Measurements from ENCODE around the gene ANAPC15. TPM values are rescaled to one million over a fixed set of nuclear protein-coding genes. Genes with fewer than 3 reads are reported as not detected.
A peak's percentile ranks its signal among the peaks of the same experiment; 100 is the strongest.

The ANAPC15 gene
- polyA plus RNA-seq, 1 of the 3 experiments (the other 2 are of a cell fraction): 92.3 TPM

GRCh38 chr11:72123117-72123653 lies 10.7 kb upstream of the ANAPC15 start:
- Histone ChIP-seq H3K4me1 (ENCODE audit: control insufficient read depth in 1 of 2, insufficient read depth in 2 of 2, low read depth in 1 of 2, low read length in 1 of 2) (no peaks in the 10 kb centered on the region), H3K27ac (ENCODE audit: low read depth in 2 of 2, low read length in 1 of 2) (no peak overlapping the region), H3F3A (replicated peaks; ENCODE audit: insufficient read depth) (no peaks in the 10 kb centered on the region), H3K79me2 (ENCODE audit: insufficient read depth) (no peaks in the 10 kb centered on the region), H3K9ac (no peak overlapping the region), H3K9me2 (no peaks in the 10 kb centered on the region), H3K4me3 (ENCODE audit: low read depth in 2 of 2, low read length in 1 of 2) (no peak overlapping the region), H3K36me3 (replicated peaks in 1 of 2; ENCODE audit: control insufficient read depth in 1 of 2, insufficient read depth in 2 of 2, low read length in 1 of 2) (no peaks in the 10 kb centered on the region), H3K9me3 (peaks cover 5% of the 10 kb centered on the region; the same call in 1 of the 2 replicates), H2AFZ (ENCODE audit: low read depth) (no peak overlapping the region), H3K27me3 (ENCODE audit: insufficient read depth) (no peaks in the 10 kb centered on the region; the same call in 1 of the 2 replicates), H4K20me1 (ENCODE audit: insufficient read depth) (no peaks in the 10 kb centered on the region), H3K4me2 (no peak overlapping the region)
- WGBS (ENCODE audit: low lambda C conversion rate): 37% methylated on average over 3 of the region's 3 CpGs
- POLR2A ChIA-PET: no interaction called here
- DNase-seq: no peak
- no peak for TF ChIP-seq GABPA (IDR thresholded peaks at IDR 0.05; ENCODE audit: low read depth)
- TF ChIP-seq EZH2phosphoT487 (IDR thresholded peaks at IDR 0.05; ENCODE audit: borderline replicate concordance, low read depth): no peak
- TF ChIP-seq USF2 (IDR thresholded peaks at IDR 0.05; ENCODE audit: borderline replicate concordance, low read depth, low read length): no peak
- no peak for TF ChIP-seq TCF12 (IDR thresholded peaks at IDR 0.05)
- peak; percentile 22; the same call in 1 of the 2 replicates for TF ChIP-seq PBX3 (IDR thresholded peaks at IDR 0.05)
- TF ChIP-seq IRF3 (IDR thresholded peaks at IDR 0.05; ENCODE audit: low read depth, low read length): no peak
- CTCF ChIA-PET: interaction anchor here (0.6 to 2.7 kb wide), 2 partner anchors 21 to 820 kb away, joined by 3 to 17 read pairs; no protein-coding TSS in a partner anchor

GRCh38 chr11:72122607-72123006 lies 10.1 kb upstream of the ANAPC15 start:
- no peaks in the 10 kb centered on the region for H3K79me2 ChIP-seq (ENCODE audit: insufficient read depth)
- H3K9ac ChIP-seq: no peak overlapping the region
- no peaks in the 10 kb centered on the region for H3K9me2 ChIP-seq
- ChIA-PET POLR2A (no interaction called here), CTCF (interaction anchor here (0.6 to 2.7 kb wide), 3 partner anchors 14 to 820 kb away, joined by 3 to 17 read pairs (median 3); no protein-coding TSS in a partner anchor)
- H3K4me1 ChIP-seq (ENCODE audit: control insufficient read depth in 1 of 2, insufficient read depth in 2 of 2, low read depth in 1 of 2, low read length in 1 of 2): no peaks in the 10 kb centered on the region
- TF ChIP-seq CHD2 (IDR thresholded peaks at IDR 0.05; ENCODE audit: low read length, partially characterized antibody): no peak
- no peak for TF ChIP-seq CTCF (IDR thresholded peaks at IDR 0.05)
- no peak for TF ChIP-seq USF1 (IDR thresholded peaks at IDR 0.05; ENCODE audit: borderline replicate concordance, low read depth)
- TF ChIP-seq RCOR1 (IDR thresholded peaks at IDR 0.05; ENCODE audit: low read length): no peak
- no peak for TF ChIP-seq GABPA (IDR thresholded peaks at IDR 0.05; ENCODE audit: low read depth)
- no peak for TF ChIP-seq TEAD4 (IDR thresholded peaks at IDR 0.05; ENCODE audit: borderline replicate concordance, insufficient read depth)
- TF ChIP-seq MAX (IDR thresholded peaks at IDR 0.05; ENCODE audit: low read depth): no peak
- TF ChIP-seq PBX3 (IDR thresholded peaks at IDR 0.05): no peak
- no peak for TF ChIP-seq RFX5 (IDR thresholded peaks at IDR 0.05; ENCODE audit: low read length)
- TF ChIP-seq SIN3A (IDR thresholded peaks at IDR 0.05; ENCODE audit: borderline replicate concordance, low read depth, low read length): no peak
- no peaks in the 10 kb centered on the region for H3K36me3 ChIP-seq (replicated peaks in 1 of 2; ENCODE audit: control insufficient read depth in 1 of 2, insufficient read depth in 2 of 2, low read length in 1 of 2)
- no peak overlapping the region for H3K4me3 ChIP-seq (ENCODE audit: low read depth in 2 of 2, low read length in 1 of 2)
- H2AFZ ChIP-seq (ENCODE audit: low read depth): no peak overlapping the region
- H3K27ac ChIP-seq (ENCODE audit: low read depth in 2 of 2, low read length in 1 of 2): no peak overlapping the region
- H3K27me3 ChIP-seq (ENCODE audit: insufficient read depth): no peaks in the 10 kb centered on the region; the same call in 1 of the 2 replicates
- H3K4me2 ChIP-seq: no peak overlapping the region
- DNase-seq: no peak
- H3F3A ChIP-seq (replicated peaks; ENCODE audit: insufficient read depth): no peaks in the 10 kb centered on the region
- H3K9me3 ChIP-seq: 0 out of 2 replicates have a peak, but pooled peaks cover 1% of the 10 kb centered on the region
- no peaks in the 10 kb centered on the region for H4K20me1 ChIP-seq (ENCODE audit: insufficient read depth)
- whole genome bisulfite sequencing (ENCODE audit: low lambda C conversion rate): 38% methylated on average over 1 of the region's 1 CpG
